ENCODE data around the gene ELOA. TPM values are rescaled to one million over a fixed set of nuclear protein-coding genes. Genes with fewer than 3 reads are reported as not detected.

ELOA gene
- total and polyA plus RNA-seq, 9 of the 15 experiments (the other 6 are each of a cell fraction or from before 2014, with no cell fraction given), result 31.9 to 98.6 (median 61.3) TPM

DNA sequence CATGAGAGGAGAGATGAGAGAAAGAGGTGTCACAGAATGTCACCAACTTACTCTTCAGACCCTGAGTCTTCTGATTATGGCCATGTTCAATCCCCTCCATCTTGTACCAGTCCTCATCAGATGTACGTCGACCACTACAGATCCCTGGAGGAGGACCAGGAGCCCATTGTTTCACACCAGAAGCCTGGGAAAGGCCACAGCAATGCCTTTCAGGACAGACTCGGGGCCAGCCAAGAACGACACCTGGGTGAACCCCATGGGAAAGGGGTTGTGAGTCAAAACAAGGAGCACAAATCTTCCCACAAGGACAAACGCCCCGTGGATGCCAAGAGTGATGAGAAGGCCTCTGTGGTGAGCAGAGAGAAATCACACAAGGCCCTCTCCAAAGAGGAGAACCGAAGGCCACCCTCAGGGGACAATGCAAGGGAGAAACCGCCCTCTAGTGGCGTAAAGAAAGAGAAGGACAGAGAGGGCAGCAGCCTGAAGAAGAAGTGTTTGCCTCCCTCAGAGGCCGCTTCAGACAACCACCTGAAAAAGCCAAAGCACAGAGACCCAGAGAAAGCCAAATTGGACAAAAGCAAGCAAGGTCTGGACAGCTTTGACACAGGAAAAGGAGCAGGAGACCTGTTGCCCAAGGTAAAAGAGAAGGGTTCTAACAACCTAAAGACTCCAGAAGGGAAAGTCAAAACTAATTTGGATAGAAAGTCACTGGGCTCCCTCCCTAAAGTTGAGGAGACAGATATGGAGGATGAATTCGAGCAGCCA is 8.0 kb downstream of the ELOA start (continued):
- TF ChIP-seq, protein P1, sequence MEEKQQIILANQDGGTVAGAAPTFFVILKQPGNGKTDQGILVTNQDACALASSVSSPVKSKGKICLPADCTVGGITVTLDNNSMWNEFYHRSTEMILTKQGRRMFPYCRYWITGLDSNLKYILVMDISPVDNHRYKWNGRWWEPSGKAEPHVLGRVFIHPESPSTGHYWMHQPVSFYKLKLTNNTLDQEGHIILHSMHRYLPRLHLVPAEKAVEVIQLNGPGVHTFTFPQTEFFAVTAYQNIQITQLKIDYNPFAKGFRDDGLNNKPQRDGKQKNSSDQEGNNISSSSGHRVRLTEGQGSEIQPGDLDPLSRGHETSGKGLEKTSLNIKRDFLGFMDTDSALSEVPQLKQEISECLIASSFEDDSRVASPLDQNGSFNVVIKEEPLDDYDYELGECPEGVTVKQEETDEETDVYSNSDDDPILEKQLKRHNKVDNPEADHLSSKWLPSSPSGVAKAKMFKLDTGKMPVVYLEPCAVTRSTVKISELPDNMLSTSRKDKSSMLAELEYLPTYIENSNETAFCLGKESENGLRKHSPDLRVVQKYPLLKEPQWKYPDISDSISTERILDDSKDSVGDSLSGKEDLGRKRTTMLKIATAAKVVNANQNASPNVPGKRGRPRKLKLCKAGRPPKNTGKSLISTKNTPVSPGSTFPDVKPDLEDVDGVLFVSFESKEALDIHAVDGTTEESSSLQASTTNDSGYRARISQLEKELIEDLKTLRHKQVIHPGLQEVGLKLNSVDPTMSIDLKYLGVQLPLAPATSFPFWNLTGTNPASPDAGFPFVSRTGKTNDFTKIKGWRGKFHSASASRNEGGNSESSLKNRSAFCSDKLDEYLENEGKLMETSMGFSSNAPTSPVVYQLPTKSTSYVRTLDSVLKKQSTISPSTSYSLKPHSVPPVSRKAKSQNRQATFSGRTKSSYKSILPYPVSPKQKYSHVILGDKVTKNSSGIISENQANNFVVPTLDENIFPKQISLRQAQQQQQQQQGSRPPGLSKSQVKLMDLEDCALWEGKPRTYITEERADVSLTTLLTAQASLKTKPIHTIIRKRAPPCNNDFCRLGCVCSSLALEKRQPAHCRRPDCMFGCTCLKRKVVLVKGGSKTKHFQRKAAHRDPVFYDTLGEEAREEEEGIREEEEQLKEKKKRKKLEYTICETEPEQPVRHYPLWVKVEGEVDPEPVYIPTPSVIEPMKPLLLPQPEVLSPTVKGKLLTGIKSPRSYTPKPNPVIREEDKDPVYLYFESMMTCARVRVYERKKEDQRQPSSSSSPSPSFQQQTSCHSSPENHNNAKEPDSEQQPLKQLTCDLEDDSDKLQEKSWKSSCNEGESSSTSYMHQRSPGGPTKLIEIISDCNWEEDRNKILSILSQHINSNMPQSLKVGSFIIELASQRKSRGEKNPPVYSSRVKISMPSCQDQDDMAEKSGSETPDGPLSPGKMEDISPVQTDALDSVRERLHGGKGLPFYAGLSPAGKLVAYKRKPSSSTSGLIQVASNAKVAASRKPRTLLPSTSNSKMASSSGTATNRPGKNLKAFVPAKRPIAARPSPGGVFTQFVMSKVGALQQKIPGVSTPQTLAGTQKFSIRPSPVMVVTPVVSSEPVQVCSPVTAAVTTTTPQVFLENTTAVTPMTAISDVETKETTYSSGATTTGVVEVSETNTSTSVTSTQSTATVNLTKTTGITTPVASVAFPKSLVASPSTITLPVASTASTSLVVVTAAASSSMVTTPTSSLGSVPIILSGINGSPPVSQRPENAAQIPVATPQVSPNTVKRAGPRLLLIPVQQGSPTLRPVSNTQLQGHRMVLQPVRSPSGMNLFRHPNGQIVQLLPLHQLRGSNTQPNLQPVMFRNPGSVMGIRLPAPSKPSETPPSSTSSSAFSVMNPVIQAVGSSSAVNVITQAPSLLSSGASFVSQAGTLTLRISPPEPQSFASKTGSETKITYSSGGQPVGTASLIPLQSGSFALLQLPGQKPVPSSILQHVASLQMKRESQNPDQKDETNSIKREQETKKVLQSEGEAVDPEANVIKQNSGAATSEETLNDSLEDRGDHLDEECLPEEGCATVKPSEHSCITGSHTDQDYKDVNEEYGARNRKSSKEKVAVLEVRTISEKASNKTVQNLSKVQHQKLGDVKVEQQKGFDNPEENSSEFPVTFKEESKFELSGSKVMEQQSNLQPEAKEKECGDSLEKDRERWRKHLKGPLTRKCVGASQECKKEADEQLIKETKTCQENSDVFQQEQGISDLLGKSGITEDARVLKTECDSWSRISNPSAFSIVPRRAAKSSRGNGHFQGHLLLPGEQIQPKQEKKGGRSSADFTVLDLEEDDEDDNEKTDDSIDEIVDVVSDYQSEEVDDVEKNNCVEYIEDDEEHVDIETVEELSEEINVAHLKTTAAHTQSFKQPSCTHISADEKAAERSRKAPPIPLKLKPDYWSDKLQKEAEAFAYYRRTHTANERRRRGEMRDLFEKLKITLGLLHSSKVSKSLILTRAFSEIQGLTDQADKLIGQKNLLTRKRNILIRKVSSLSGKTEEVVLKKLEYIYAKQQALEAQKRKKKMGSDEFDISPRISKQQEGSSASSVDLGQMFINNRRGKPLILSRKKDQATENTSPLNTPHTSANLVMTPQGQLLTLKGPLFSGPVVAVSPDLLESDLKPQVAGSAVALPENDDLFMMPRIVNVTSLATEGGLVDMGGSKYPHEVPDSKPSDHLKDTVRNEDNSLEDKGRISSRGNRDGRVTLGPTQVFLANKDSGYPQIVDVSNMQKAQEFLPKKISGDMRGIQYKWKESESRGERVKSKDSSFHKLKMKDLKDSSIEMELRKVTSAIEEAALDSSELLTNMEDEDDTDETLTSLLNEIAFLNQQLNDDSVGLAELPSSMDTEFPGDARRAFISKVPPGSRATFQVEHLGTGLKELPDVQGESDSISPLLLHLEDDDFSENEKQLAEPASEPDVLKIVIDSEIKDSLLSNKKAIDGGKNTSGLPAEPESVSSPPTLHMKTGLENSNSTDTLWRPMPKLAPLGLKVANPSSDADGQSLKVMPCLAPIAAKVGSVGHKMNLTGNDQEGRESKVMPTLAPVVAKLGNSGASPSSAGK (IDR thresholded peaks at IDR 0.05), result no peak
- TF ChIP-seq, protein P2, sequence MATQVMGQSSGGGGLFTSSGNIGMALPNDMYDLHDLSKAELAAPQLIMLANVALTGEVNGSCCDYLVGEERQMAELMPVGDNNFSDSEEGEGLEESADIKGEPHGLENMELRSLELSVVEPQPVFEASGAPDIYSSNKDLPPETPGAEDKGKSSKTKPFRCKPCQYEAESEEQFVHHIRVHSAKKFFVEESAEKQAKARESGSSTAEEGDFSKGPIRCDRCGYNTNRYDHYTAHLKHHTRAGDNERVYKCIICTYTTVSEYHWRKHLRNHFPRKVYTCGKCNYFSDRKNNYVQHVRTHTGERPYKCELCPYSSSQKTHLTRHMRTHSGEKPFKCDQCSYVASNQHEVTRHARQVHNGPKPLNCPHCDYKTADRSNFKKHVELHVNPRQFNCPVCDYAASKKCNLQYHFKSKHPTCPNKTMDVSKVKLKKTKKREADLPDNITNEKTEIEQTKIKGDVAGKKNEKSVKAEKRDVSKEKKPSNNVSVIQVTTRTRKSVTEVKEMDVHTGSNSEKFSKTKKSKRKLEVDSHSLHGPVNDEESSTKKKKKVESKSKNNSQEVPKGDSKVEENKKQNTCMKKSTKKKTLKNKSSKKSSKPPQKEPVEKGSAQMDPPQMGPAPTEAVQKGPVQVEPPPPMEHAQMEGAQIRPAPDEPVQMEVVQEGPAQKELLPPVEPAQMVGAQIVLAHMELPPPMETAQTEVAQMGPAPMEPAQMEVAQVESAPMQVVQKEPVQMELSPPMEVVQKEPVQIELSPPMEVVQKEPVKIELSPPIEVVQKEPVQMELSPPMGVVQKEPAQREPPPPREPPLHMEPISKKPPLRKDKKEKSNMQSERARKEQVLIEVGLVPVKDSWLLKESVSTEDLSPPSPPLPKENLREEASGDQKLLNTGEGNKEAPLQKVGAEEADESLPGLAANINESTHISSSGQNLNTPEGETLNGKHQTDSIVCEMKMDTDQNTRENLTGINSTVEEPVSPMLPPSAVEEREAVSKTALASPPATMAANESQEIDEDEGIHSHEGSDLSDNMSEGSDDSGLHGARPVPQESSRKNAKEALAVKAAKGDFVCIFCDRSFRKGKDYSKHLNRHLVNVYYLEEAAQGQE (IDR thresholded peaks at IDR 0.05; ENCODE audit: borderline replicate concordance), result peak; percentile 58
- TF ChIP-seq, protein P2 (CRISPR knock-in tag; IDR thresholded peaks at IDR 0.05; ENCODE audit: low read depth), result no peak
- peak; percentile 47 to 79; a peak in 3 of 4 replicates for TF ChIP-seq RAD21 (CRISPR knock-in tag; conservative IDR thresholded peaks at IDR 0.05 in 1 of 2, IDR thresholded peaks at IDR 0.05 in 1 of 2)

All from K562 (cell line).